ENCODE measurements around the gene KIAA1217.

GRCh38 chr10:24393201-24393600 lies 184.3 kb downstream of the KIAA1217 start:
- no peak for TF ChIP-seq CTCF (conservative IDR thresholded peaks at IDR 0.05; ENCODE audit: low read depth, low read length)
- no peak for TF ChIP-seq EZH2 (IDR thresholded peaks at IDR 0.05; ENCODE audit: borderline replicate concordance, low read depth, low read length, poor library complexity, severe bottlenecking)
